Measurements from ENCODE around the gene KCNJ5.
A peak's percentile ranks its signal among the peaks of the same experiment; 100 is the strongest.

The KCNJ5 gene

GRCh38 chr11:128953151-128953550, 62.0 kb downstream of the KCNJ5 start:
- no peak overlapping the region for H3K4me3 ChIP-seq (ENCODE audit: low read length)
- DNase-seq (ENCODE audit: low read depth): no peak
- TF ChIP-seq, protein P1, sequence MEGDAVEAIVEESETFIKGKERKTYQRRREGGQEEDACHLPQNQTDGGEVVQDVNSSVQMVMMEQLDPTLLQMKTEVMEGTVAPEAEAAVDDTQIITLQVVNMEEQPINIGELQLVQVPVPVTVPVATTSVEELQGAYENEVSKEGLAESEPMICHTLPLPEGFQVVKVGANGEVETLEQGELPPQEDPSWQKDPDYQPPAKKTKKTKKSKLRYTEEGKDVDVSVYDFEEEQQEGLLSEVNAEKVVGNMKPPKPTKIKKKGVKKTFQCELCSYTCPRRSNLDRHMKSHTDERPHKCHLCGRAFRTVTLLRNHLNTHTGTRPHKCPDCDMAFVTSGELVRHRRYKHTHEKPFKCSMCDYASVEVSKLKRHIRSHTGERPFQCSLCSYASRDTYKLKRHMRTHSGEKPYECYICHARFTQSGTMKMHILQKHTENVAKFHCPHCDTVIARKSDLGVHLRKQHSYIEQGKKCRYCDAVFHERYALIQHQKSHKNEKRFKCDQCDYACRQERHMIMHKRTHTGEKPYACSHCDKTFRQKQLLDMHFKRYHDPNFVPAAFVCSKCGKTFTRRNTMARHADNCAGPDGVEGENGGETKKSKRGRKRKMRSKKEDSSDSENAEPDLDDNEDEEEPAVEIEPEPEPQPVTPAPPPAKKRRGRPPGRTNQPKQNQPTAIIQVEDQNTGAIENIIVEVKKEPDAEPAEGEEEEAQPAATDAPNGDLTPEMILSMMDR (conservative IDR thresholded peaks at IDR 0.05; ENCODE audit: low read length): no peak

- TF ChIP-seq, protein P1 (conservative IDR thresholded peaks at IDR 0.05; ENCODE audit: low read length): no peak
- H3K4me3 ChIP-seq (ENCODE audit: low read length): no peak overlapping the region
- DNase-seq (ENCODE audit: low read depth): no peak
Observed at GRCh38 chr11:128955636-128956035, 64.5 kb downstream of the KCNJ5 start.

- peak; percentile 72 for DNase-seq (ENCODE audit: low read depth)
- H3K4me3 ChIP-seq (ENCODE audit: low read length): no peak overlapping the region
- TF ChIP-seq, protein P1 (conservative IDR thresholded peaks at IDR 0.05; ENCODE audit: low read length): peak; percentile 83
Observed at GRCh38 chr11:128956401-128957201, 65.4 kb downstream of the KCNJ5 start.

DNA sequence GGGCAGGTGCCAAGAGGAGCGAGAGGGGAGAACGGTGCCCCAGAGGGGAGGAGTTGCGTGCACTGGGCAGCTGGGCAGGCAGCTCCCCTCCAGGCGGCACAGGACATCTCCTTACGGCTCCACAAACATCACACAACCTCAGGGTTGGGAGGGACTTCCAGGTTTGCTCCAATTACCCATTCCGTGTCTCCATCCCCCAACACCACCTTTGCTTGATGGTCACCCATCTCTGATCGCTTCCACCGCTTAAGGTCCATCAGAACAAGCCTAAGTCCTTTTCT, 66.0 kb downstream of the KCNJ5 start:
- TF ChIP-seq, protein P1 (conservative IDR thresholded peaks at IDR 0.05; ENCODE audit: low read length): no peak
- no peak overlapping the region for H3K4me3 ChIP-seq (ENCODE audit: low read length)
- DNase-seq (ENCODE audit: low read depth): no peak

DNA sequence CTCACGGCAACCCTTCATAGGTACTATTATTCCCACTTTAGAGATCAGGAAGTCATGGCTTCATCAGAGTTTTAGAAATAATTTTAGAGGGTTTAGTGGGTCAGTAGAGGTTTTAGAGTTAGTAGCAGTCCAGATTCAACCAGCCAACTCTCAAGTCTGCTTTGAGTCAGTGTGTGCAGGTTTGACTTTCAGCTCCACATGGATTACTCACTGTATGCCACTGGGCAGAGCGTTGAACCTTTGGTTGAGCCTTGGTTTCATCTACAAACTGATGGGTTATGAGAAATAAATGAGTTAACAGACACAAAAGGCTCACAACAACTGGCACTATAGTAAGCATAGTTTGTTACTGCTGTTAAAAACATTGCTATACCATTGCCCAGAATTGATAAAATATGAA, 70.5 kb downstream of the KCNJ5 start:
- no peak overlapping the region for H3K4me3 ChIP-seq (ENCODE audit: low read length)
- TF ChIP-seq, protein P1 (conservative IDR thresholded peaks at IDR 0.05; ENCODE audit: low read length): no peak
- no peak for DNase-seq (ENCODE audit: low read depth)

- DNase-seq (ENCODE audit: low read depth): no peak
- TF ChIP-seq, protein P1 (conservative IDR thresholded peaks at IDR 0.05; ENCODE audit: low read length): no peak
- no peak overlapping the region for H3K4me3 ChIP-seq (ENCODE audit: low read length)
Observed at GRCh38 chr11:128962896-128963295, 71.7 kb downstream of the KCNJ5 start.

GRCh38 chr11:128963744-128964325, 72.7 kb downstream of the KCNJ5 start:
- TF ChIP-seq, protein P1 (conservative IDR thresholded peaks at IDR 0.05; ENCODE audit: low read length): no peak
- H3K4me3 ChIP-seq (ENCODE audit: low read length): no peak overlapping the region
- DNase-seq (ENCODE audit: low read depth): peak; percentile 31
